GM12878 (cell line): ENCODE measurements around the gene ACCSL. TPM values are rescaled to one million over a fixed set of nuclear protein-coding genes. Genes with fewer than 3 reads are reported as not detected.

Experiments used
- ATAC-seq: fragments of 200-7000 bp; cut with Tn5 transposase; 3 replicates; pipeline ENCODE4 v1.9.1; 2020; ENCODE audit warnings: mild to moderate bottlenecking, moderate library complexity
- BruUV-seq: library from RNA; stranded (reverse); fragments of 400-500 nt; replicated peaks from 2 replicates; lab custom pipeline; 2021; lab: Mats Ljungman, UMichigan
- CTCF ChIA-PET: fragments of 300-600 bp; sonication (Branson Sonifier 250); formaldehyde crosslinking; extraction: SDS; loops from one replicate; lab custom pipeline; 2021; ENCODE audit warnings: inconsistent platforms; lab: Yijun Ruan, JAX
- POLR2A ChIA-PET: fragments of 350-600 bp; formaldehyde crosslinking; extraction: SDS; loops from one replicate; lab custom pipeline; 2021; ENCODE audit warnings: inconsistent platforms; lab: Charles Lee
- RAD21 ChIA-PET: fragments of 300-600 bp; sonication (Branson Sonifier 250); formaldehyde crosslinking; loops from one replicate; lab custom pipeline; 2023; ENCODE audit warnings: antibody characterized with exemption; ENCODE audit not compliant: unreplicated experiment; lab: Charles Lee
- SMC1A ChIA-PET: fragments of 300-600 bp; sonication (Branson Sonifier 250); formaldehyde crosslinking; loops from one replicate; lab custom pipeline; 2023; ENCODE audit not compliant: unreplicated experiment, uncharacterized antibody; lab: Charles Lee
- DNase-seq: peaks from one replicate; pipeline ENCODE4 v3.0.0-alpha.2; 2011; ENCODE audit warnings: low read depth, low spot score
- FAIRE-seq: peaks from 3 replicates; lab custom pipeline; 2011; peaks lifted over from hg19 to GRCh38; lab: Jason Lieb, UNC
- H2AFZ ChIP-seq: 2 replicates; pipeline ENCODE4 v1.6.0; 2011; ENCODE audit warnings: low read depth, low read length, control low read depth; ENCODE audit not compliant: control insufficient read depth
- H3K27ac ChIP-seq: 2 replicates; pipeline ENCODE4 v1.5.1; 2011; ENCODE audit warnings: control low read depth; ENCODE audit not compliant: control insufficient read depth, insufficient read depth
- H3K27me3 ChIP-seq, 2 experiments: replicated peaks in 1 of 2; 2 replicates each; pipeline versions ENCODE4 v1.6.0 to v1.6.1; 2011; ENCODE audit warnings: low read length in 1 of 2; ENCODE audit not compliant: control insufficient read depth in 2 of 2, insufficient read depth in 2 of 2
- H3K36me3 ChIP-seq, 2 experiments: 2 replicates each; pipeline ENCODE4 v1.5.1; 2011; ENCODE audit warnings: low read length in 1 of 2; ENCODE audit not compliant: control insufficient read depth in 2 of 2, insufficient read depth in 2 of 2
- H3K4me1 ChIP-seq: 2 replicates; pipeline ENCODE4 v1.6.1; 2011; ENCODE audit warnings: mild to moderate bottlenecking, low read length, moderate library complexity, mixed read lengths; ENCODE audit not compliant: control insufficient read depth, insufficient read depth
- H3K4me2 ChIP-seq: 2 replicates; pipeline ENCODE4 v1.6.0; 2011; ENCODE audit warnings: control low read depth; ENCODE audit not compliant: control insufficient read depth, insufficient read depth
- H3K4me3 ChIP-seq: fragments of 200-600 bp; sonication (generic); 2 replicates; pipeline ENCODE4 v1.5.1; 2016
- H3K79me2 ChIP-seq: 2 replicates; pipeline ENCODE4 v1.6.0; 2011; ENCODE audit warnings: low read length; ENCODE audit not compliant: control insufficient read depth, insufficient read depth
- H3K9ac ChIP-seq: 2 replicates; pipeline ENCODE4 v1.8.0; 2011; ENCODE audit warnings: low read length, control low read depth, mixed read lengths; ENCODE audit not compliant: control insufficient read depth, insufficient read depth
- H3K9me3 ChIP-seq: replicated peaks from 3 replicates; pipeline ENCODE4 v1.5.1; 2011; ENCODE audit warnings: mild to moderate bottlenecking, low read length; ENCODE audit not compliant: control insufficient read depth, insufficient read depth
- H4K20me1 ChIP-seq: 2 replicates; pipeline ENCODE4 v1.6.0; 2011; ENCODE audit not compliant: control insufficient read depth, insufficient read depth
- ATF2 ChIP-seq: IDR thresholded peaks from 2 replicates; pipeline ENCODE4 v1.6.1; 2012; ENCODE audit warnings: low read length, inconsistent platforms
- CBFB ChIP-seq: IDR thresholded peaks from 2 replicates; pipeline ENCODE4 v1.6.1; 2016; ENCODE audit warnings: antibody characterized with exemption, low read depth
- CUX1 ChIP-seq: IDR thresholded peaks from 2 replicates; pipeline ENCODE4 v1.6.1; 2012; ENCODE audit warnings: improper control_type of control experiment, low read depth, low read length; ENCODE audit not compliant: insufficient replicate concordance
- EED ChIP-seq: sonication (generic); IDR thresholded peaks from 2 replicates; pipeline ENCODE4 v1.6.1; 2016; ENCODE audit warnings: antibody characterized with exemption, low read depth
- FOS ChIP-seq: IDR thresholded peaks from 3 replicates; pipeline ENCODE4 v1.6.1; 2011; ENCODE audit warnings: borderline replicate concordance; ENCODE audit not compliant: insufficient read length; ENCODE audit errors: extremely low read depth
- FOXK2 ChIP-seq: fragments of 450-650 bp; IDR thresholded peaks from 2 replicates; pipeline ENCODE4 v1.6.1; 2017; ENCODE audit warnings: mild to moderate bottlenecking, moderate library complexity
- HDAC2 ChIP-seq: fragments of 200-600 bp; sonication (generic); IDR thresholded peaks from 2 replicates; pipeline ENCODE4 v1.6.1; 2017
- IKZF2 ChIP-seq, 2 experiments: fragments of 450-650 bp; IDR thresholded peaks; 2 replicates each; pipeline ENCODE4 v1.6.1; 2017; ENCODE audit warnings: mild to moderate bottlenecking in 2 of 2, moderate library complexity in 2 of 2
- NBN ChIP-seq: fragments of 450-650 bp; IDR thresholded peaks from 2 replicates; pipeline ENCODE4 v1.6.1; 2016
- NRF1 ChIP-seq: conservative IDR thresholded peaks from 2 replicates; pipeline ENCODE4 v1.6.1; 2011; ENCODE audit warnings: mild to moderate bottlenecking, low read depth, low read length, improper control_type of control experiment
- POU2F2 ChIP-seq: IDR thresholded peaks from 3 replicates; pipeline ENCODE4 v1.6.1; 2011; ENCODE audit warnings: low read depth, mild to moderate bottlenecking, low read length, borderline replicate concordance
- RB1 ChIP-seq: fragments of 450-650 bp; formaldehyde crosslinking; IDR thresholded peaks from 2 replicates; pipeline ENCODE4 v1.6.1; 2017; ENCODE audit warnings: mild to moderate bottlenecking, borderline replicate concordance
- RELA ChIP-seq: fragments of 450-650 bp; IDR thresholded peaks from 2 replicates; pipeline ENCODE4 v1.8.0; 2014; ENCODE audit warnings: borderline replicate concordance; ENCODE audit not compliant: partially characterized antibody
- RUNX3 ChIP-seq: IDR thresholded peaks from 2 replicates; pipeline ENCODE4 v1.6.1; 2012; ENCODE audit warnings: low read length, inconsistent platforms
- SIX5 ChIP-seq: IDR thresholded peaks from 2 replicates; pipeline ENCODE4 v1.6.1; 2011; ENCODE audit warnings: mild to moderate bottlenecking, low read depth, low read length, moderate library complexity; ENCODE audit not compliant: severe bottlenecking
- SREBF1 ChIP-seq: IDR thresholded peaks from 2 replicates; pipeline ENCODE4 v1.6.1; 2012; ENCODE audit warnings: mild to moderate bottlenecking, low read length
- STAT1 ChIP-seq: fragments of 450-650 bp; conservative IDR thresholded peaks from 2 replicates; pipeline ENCODE4 v1.6.1; 2014; ENCODE audit warnings: antibody characterized with exemption, mild to moderate bottlenecking
- TCF12 ChIP-seq: IDR thresholded peaks from 2 replicates; pipeline ENCODE4 v1.6.1; 2011; ENCODE audit warnings: low read depth, mild to moderate bottlenecking, low read length
- TCF7 ChIP-seq: IDR thresholded peaks from 2 replicates; pipeline ENCODE4 v1.6.1; 2014; ENCODE audit warnings: antibody characterized with exemption, borderline replicate concordance
- YY1 ChIP-seq: IDR thresholded peaks from 2 replicates; pipeline ENCODE4 v1.6.1; 2011; ENCODE audit warnings: low read depth, mild to moderate bottlenecking, low read length
- WGBS: methylation state at CpG from one replicate; pipeline ENCODE4 v1.1.6; 2016; ENCODE audit warnings: low lambda C conversion rate; ENCODE audit not compliant: insufficient replicate concordance, insufficient coverage; ENCODE audit errors: missing lambda C conversion rate; 5-methylcytosine and 5-hydroxymethylcytosine counted together
- in situ Hi-C: fragments of 300-500 bp; cut with MboI; formaldehyde crosslinking; loops from 9 replicates; pipeline ENCODE4 v1.14.3; 2018; ENCODE audit warnings: mixed read lengths
- intact Hi-C: fragments of 100-400 bp; cut with micrococcal nuclease; formaldehyde crosslinking; loops from one replicate; pipeline ENCODE4 v1.14.2; 2022; ENCODE audit not compliant: unreplicated experiment
- polyA plus RNA-seq, 11 experiments: library from polyadenylated mRNA; depleted of rRNA in 4 of 11; unstranded in 6 of 11; stranded (reverse) in 5 of 11; fragments of >200 nt; fragmentation: Nextera tagmentation in 4 of 11; fragmentation: Illumina TruSeq in 1 of 11; extraction: Ambion mirVana in 4 of 11; extraction: Trizol in 1 of 11; gene quantifications; 1 replicate in 1 of 11; 2 replicates in 10 of 11; pipeline versions ENCODE4 v1.2.1 to v1.2.3, GENCODE V29; 2011 to 2016; ENCODE audit warnings: inconsistent platforms in 2 of 11, missing spikeins in 2 of 11, low read depth in 1 of 11
- total RNA-seq, 4 experiments: library from RNA; depleted of rRNA in 3 of 4; stranded (reverse); fragments of >200 nt in 3 of 4; fragmentation: Illumina TruSeq in 1 of 4; extraction: Trizol in 1 of 4; gene quantifications; 2 replicates each; pipeline versions ENCODE4 v1.2.1 to v1.2.3, GENCODE V29; 2013 to 2021

Gene ACCSL
- total and polyA plus RNA-seq, 10 of the 15 experiments (the other 5 are each of a cell fraction or from before 2014, with no cell fraction given): 0.15 TPM; not detected in 9

- TF ChIP-seq ATF2 (no peak), EED (no peak), RB1 (no peak), IKZF2 (IDR thresholded peaks at IDR 0.05) (no peak), HDAC2 (no peak), RUNX3 (no peak)
These were observed 36.0 kb upstream of the ACCSL start (continued) for GRCh38 chr11:44011797-44012196.

- ChIA-PET SMC1A (interaction anchor here (0.6 kb wide), 1 partner anchor 714 kb away, joined by 3 read pairs; no protein-coding TSS in a partner anchor), RAD21 (no interaction called here), POLR2A (no interaction called here), CTCF (no interaction called here)
- Histone ChIP-seq H2AFZ (no peak overlapping the region), H3K9ac (no peak overlapping the region), H3K4me3 (no peak overlapping the region), H3K79me2 (no peaks in the 10 kb centered on the region), H4K20me1 (no peaks in the 10 kb centered on the region), H3K4me1 (no peaks in the 10 kb centered on the region), H3K4me2 (no peak overlapping the region), H3K27me3 (0 out of 4 replicates have a peak, but pooled peaks cover 0 to 2% of the 10 kb centered on the region in 2 experiments), H3K27ac (no peak overlapping the region), H3K9me3 (no peaks in the 10 kb centered on the region), H3K36me3 (no peaks in the 10 kb centered on the region)
- intact Hi-C loops (no loop called here), in situ Hi-C loops (no loop called here)
- BruUV-seq: no TSS peak
- WGBS: 24% methylated on average over 8 of the region's 8 CpGs
- FAIRE-seq (no peak), ATAC-seq (no peak), DNase-seq (no peak)
- no peak for TF ChIP-seq CUX1
- TF ChIP-seq FOXK2: no peak
- TF ChIP-seq CBFB: no peak
- TF ChIP-seq SIX5: no peak
- no peak for TF ChIP-seq FOS
- no peak for TF ChIP-seq STAT1
- no peak for TF ChIP-seq YY1
- no peak for TF ChIP-seq TCF12
- TF ChIP-seq SREBF1: no peak
- TF ChIP-seq RELA: no peak
- TF ChIP-seq TCF7: no peak
- TF ChIP-seq NBN: no peak
- no peak for TF ChIP-seq RB1
- TF ChIP-seq POU2F2: no peak
- TF ChIP-seq NRF1: no peak
These were observed 32.7 kb upstream of the ACCSL start for GRCh38 chr11:44014968-44015623.
